NCI-H2196 treated with DMSO at 0.1 percent for 48 hours (cell line): ENCODE results near the gene IHH.

Experiments
- DNase-seq: peaks from one replicate; lab custom pipeline; 2025; ENCODE audit not compliant: unreplicated experiment; lab: John Stamatoyannopoulos, UW

IHH gene

DNA sequence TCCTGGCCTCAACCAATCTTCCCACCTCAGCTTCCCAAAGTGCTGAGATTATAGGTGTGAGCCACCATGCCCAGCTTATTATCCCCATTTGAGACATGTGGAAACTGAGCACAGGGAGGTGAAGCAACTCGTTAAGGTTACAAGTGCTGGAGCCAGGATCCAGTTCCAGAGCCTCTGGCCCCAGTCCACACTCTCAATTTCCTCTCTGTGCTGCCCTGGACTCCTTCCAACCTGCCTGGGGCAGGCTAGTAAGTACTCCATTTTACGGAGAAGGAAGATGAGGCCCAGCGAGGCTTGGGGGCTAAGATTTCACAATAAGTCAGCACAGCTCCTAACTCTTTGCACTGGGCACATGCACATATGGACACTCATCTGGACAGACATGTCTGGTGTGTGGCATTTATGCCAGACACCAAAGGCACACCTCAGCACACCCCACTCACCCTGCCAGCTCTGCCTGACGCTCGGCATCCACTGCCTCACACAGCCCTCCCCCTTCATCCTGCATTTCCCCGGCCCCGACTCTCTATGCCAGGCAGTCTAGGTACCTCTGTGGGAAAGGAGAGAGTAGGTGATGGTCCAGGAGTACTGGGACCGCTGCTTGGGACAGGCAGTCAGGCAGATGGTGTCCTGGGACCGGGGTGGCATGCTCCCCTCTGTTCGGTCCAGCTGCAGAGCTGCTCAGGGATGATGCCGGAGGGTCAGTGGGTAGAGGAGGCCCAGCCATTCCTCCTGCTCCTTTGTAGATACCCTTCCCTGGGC is 39.9 kb downstream of the IHH start:
- no peak for DNase-seq

- no peak for DNase-seq
Measured at GRCh38 chr2:219019436-219019835, 41.3 kb downstream of the IHH start.

GRCh38 chr2:219018726-219019125 is 42.0 kb downstream of the IHH start:
- no peak for DNase-seq

DNA sequence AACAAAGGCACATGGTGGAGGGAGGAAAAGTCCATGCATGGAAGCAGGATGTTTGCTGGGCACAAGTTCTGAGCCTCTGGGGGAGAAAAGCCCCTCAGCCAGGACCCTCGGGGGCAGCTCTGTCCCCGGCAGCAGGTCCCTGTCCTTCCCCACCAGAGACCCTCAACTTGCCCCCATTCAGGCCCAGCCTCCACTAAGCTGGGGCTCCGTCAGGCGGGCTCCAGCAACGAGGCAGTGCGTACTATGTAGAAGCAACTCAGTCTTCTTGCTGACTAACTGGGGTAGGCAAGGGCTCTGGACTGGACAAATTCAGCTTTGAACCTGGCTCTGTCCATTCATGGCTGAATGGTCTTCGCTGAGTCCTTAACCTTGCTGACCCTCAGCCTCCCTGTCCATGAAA is 42.4 kb downstream of the IHH start:
- DNase-seq, result no peak

DNA sequence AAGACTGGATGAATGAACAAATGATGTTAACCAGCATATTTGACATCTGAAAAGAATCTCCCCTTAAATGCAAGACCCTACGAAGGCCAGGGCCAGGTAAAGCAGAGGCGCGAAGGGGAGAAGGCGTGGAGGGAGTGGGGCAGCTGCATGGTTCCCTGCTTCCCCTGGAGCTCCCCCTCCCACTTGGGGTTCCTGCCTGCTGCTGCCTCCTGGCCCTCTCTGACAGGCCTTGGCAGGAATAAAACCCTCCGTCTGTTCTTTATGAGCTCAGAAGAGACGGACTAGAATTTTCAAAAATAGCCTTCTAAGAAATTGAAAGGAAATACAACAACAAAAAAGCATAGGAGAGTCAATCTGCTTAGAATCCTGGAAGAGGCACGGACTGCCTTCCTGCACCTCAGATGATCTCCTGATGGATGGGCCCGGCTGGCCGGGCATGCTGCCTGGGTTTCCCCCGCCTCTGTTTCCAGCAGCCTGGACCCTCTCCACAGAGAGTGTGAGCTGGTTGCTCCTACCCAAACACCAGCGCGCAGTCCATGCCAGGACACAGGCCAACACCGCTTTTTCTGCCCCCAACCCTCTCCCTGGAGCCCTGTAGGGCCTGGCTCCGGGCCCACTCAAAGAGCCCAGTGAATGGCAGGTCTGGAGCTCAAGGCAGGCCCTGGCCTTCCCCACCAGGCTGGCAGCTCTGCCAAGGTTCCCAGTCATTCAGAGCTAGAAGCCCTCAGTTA is 43.4 kb downstream of the IHH start:
- DNase-seq, result no peak

DNA sequence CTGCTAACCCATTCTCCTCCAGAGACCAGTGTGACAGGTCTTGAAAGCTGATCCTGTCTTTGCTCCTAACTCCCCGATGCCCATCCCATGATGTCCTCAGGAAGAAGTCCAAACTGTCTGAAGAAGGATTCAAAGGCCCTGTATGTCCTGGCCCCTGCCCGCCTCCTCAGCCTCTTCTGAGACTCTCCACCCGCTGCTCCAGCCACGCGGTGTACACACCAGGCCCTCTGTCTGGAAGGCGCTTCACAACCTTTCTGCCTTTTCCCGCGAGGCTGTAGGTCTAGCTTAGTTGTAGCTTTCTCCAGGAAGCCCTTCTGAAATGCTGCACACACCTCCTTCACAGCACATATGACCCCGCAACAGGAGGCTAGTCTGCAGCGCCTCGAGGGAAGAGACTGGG is 44.0 kb downstream of the IHH start:
- DNase-seq, result no peak

GRCh38 chr2:219010873-219011272 is 49.8 kb downstream of the IHH start:
- DNase-seq, result no peak

GRCh38 chr2:219010162-219010756 is 50.5 kb downstream of the IHH start:
- DNase-seq, result peak; percentile 44

DNA sequence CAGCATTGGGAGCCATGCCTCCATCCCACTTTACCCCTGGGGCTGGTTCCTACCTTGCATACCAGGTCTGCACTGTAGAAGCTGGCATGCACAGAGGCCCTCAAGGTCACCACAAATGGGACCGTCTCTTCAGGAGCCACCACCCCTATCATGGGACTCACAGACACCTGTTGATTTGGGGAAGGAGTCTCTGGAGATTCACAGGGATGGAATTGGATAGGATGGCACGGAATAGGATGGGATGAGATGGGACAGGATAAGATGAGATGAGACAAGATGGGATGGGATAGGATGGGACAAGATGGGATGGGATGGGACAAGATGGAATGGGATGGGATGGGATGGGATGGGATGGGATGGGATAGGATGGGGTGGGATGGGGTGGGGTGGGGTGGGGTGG is 51.4 kb downstream of the IHH start:
- DNase-seq, result no peak
